Activated T-helper 1 cell treated with anti-CD3 and anti-CD28 coated beads, Interleukin-12 subunit alpha, Interleukin-12 subunit beta, Interleukin-2, Interleukin-4 antibody, amounts not matched to agents 30 ng/mL and 10 ng/mL and 1 ng/mL, durations not matched to agents 14 hours and 24 hours and 36 hours (primary cell): Measurements from ENCODE around the gene HOXC10. TPM values are rescaled to one million over a fixed set of nuclear protein-coding genes. Genes with fewer than 3 reads are reported as not detected.

Source experiments
- DNase-seq: peaks from one replicate; pipeline ENCODE4 v3.0.0; 2021; ENCODE audit warnings: low spot score
- H3K27ac Mint-ChIP-seq: one replicate; pipeline ENCODE4 v1.8.0; 2021; ENCODE audit warnings: mild to moderate bottlenecking, mixed read lengths
- H3K27me3 Mint-ChIP-seq: one replicate; pipeline ENCODE4 v1.8.0; 2022; ENCODE audit warnings: mild to moderate bottlenecking, moderate library complexity, mixed read lengths; ENCODE audit not compliant: insufficient read depth
- H3K36me3 Mint-ChIP-seq: one replicate; pipeline ENCODE4 v1.8.0; 2021; ENCODE audit warnings: low read depth, mixed read lengths
- H3K4me1 Mint-ChIP-seq: one replicate; pipeline ENCODE4 v1.8.0; 2021; ENCODE audit warnings: low read depth, mixed read lengths
- H3K4me3 Mint-ChIP-seq: one replicate; pipeline ENCODE4 v1.8.0; 2021; ENCODE audit warnings: mild to moderate bottlenecking, moderate library complexity, mixed read lengths
- H3K9me3 Mint-ChIP-seq: one replicate; pipeline ENCODE4 v1.8.0; 2021; ENCODE audit warnings: mixed read lengths
- intact Hi-C: fragments of 100-400 bp; cut with micrococcal nuclease; formaldehyde crosslinking; loops from one replicate; pipeline ENCODE4 v1.15.1; 2024
- total RNA-seq: library from RNA; stranded (reverse); gene quantifications from 2 replicates; pipeline ENCODE4 v1.2.3, GENCODE V29; 2022

The HOXC10 gene
- total RNA-seq, 1 donor from 2014 or later = not detected

GRCh38 chr12:53963434-53964314 is 21.3 kb upstream of the HOXC10 start:
- Mint-ChIP-seq H3K27ac (peak overlapping the region; percentile 14), H3K4me1 (peaks cover 6% of the 10 kb centered on the region), H3K4me3 (no peak overlapping the region), H3K27me3 (peaks cover 88% of the 10 kb centered on the region), H3K9me3 (no peaks in the 10 kb centered on the region), H3K36me3 (no peaks in the 10 kb centered on the region)
- DNase-seq = no peak
- intact Hi-C loops = loop anchor here (2.0 kb wide), 1 partner anchor 33 kb away; no protein-coding TSS in a partner anchor

- no peak for DNase-seq
- H3K4me1 Mint-ChIP-seq = peaks cover 6% of the 10 kb centered on the region
- peaks cover 90% of the 10 kb centered on the region for H3K27me3 Mint-ChIP-seq
- no peak overlapping the region for H3K27ac Mint-ChIP-seq
- H3K4me3 Mint-ChIP-seq = no peak overlapping the region
- H3K36me3 Mint-ChIP-seq = no peaks in the 10 kb centered on the region
- intact Hi-C loops = no loop called here
- no peaks in the 10 kb centered on the region for H3K9me3 Mint-ChIP-seq
These were observed 20.6 kb upstream of the HOXC10 start for GRCh38 chr12:53964315-53964713.

GRCh38 chr12:53965281-53966084 is 19.5 kb upstream of the HOXC10 start:
- H3K4me1 Mint-ChIP-seq = peaks cover 6% of the 10 kb centered on the region
- no peak for DNase-seq
- H3K27me3 Mint-ChIP-seq = peaks cover 90% of the 10 kb centered on the region
- H3K4me3 Mint-ChIP-seq = no peak overlapping the region
- H3K27ac Mint-ChIP-seq = peak overlapping the region; percentile 30
- no peaks in the 10 kb centered on the region for H3K9me3 Mint-ChIP-seq
- no peaks in the 10 kb centered on the region for H3K36me3 Mint-ChIP-seq
- intact Hi-C loops = loop anchor here (2.0 kb wide), 1 partner anchor 15 kb away; no protein-coding TSS in a partner anchor

- Mint-ChIP-seq H3K36me3 (no peaks in the 10 kb centered on the region), H3K27ac (no peak overlapping the region), H3K4me3 (no peak overlapping the region), H3K9me3 (no peaks in the 10 kb centered on the region), H3K27me3 (peaks cover 93% of the 10 kb centered on the region), H3K4me1 (peaks cover 6% of the 10 kb centered on the region)
- intact Hi-C loops = loop anchor here (2.0 kb wide), 1 partner anchor 15 kb away; no protein-coding TSS in a partner anchor
- DNase-seq = no peak
These were observed 18.9 kb upstream of the HOXC10 start for GRCh38 chr12:53966085-53966384.

- Mint-ChIP-seq H3K27me3 (peaks cover 97% of the 10 kb centered on the region), H3K9me3 (no peaks in the 10 kb centered on the region), H3K27ac (no peak overlapping the region), H3K4me1 (peaks cover 6% of the 10 kb centered on the region), H3K36me3 (no peaks in the 10 kb centered on the region), H3K4me3 (no peak overlapping the region)
- intact Hi-C loops = loop anchor here (2.0 kb wide), 1 partner anchor 14 kb away; no protein-coding TSS in a partner anchor
- DNase-seq = no peak
These were observed 18.4 kb upstream of the HOXC10 start for GRCh38 chr12:53966385-53967133.

- intact Hi-C loops = loop anchor here (2.0 kb wide), 1 partner anchor 13 kb away; no protein-coding TSS in a partner anchor
- DNase-seq = no peak
- H3K4me1 Mint-ChIP-seq = peaks cover 6% of the 10 kb centered on the region
- H3K27me3 Mint-ChIP-seq = peaks cover 99% of the 10 kb centered on the region
- H3K9me3 Mint-ChIP-seq = no peaks in the 10 kb centered on the region
- H3K36me3 Mint-ChIP-seq = no peaks in the 10 kb centered on the region
- no peak overlapping the region for H3K27ac Mint-ChIP-seq
- no peak overlapping the region for H3K4me3 Mint-ChIP-seq
These were observed 17.5 kb upstream of the HOXC10 start for GRCh38 chr12:53967421-53967925.

GRCh38 chr12:53968214-53969127 is 16.5 kb upstream of the HOXC10 start:
- H3K9me3 Mint-ChIP-seq = no peaks in the 10 kb centered on the region
- H3K36me3 Mint-ChIP-seq = peaks cover 3% of the 10 kb centered on the region
- no peak overlapping the region for H3K4me3 Mint-ChIP-seq
- intact Hi-C loops = no loop called here
- H3K27me3 Mint-ChIP-seq = peaks cover 99% of the 10 kb centered on the region
- no peak for DNase-seq
- peaks cover 13% of the 10 kb centered on the region for H3K4me1 Mint-ChIP-seq
- no peak overlapping the region for H3K27ac Mint-ChIP-seq

- H3K4me1 Mint-ChIP-seq = peaks cover 13% of the 10 kb centered on the region
- peaks cover 93% of the 10 kb centered on the region for H3K27me3 Mint-ChIP-seq
- intact Hi-C loops = no loop called here
- H3K36me3 Mint-ChIP-seq = peaks cover 3% of the 10 kb centered on the region
- H3K4me3 Mint-ChIP-seq = no peak overlapping the region
- H3K27ac Mint-ChIP-seq = no peak overlapping the region
- no peaks in the 10 kb centered on the region for H3K9me3 Mint-ChIP-seq
- DNase-seq = no peak
These were observed 15.2 kb upstream of the HOXC10 start for GRCh38 chr12:53969588-53970259.

- no peak for DNase-seq
- no peak overlapping the region for H3K4me3 Mint-ChIP-seq
- H3K27me3 Mint-ChIP-seq = peaks cover 90% of the 10 kb centered on the region
- no peak overlapping the region for H3K27ac Mint-ChIP-seq
- peaks cover 3% of the 10 kb centered on the region for H3K36me3 Mint-ChIP-seq
- intact Hi-C loops = no loop called here
- no peaks in the 10 kb centered on the region for H3K9me3 Mint-ChIP-seq
- H3K4me1 Mint-ChIP-seq = peaks cover 12% of the 10 kb centered on the region
These were observed 14.5 kb upstream of the HOXC10 start for GRCh38 chr12:53970451-53970850.

GRCh38 chr12:53971129-53971528 is 13.8 kb upstream of the HOXC10 start:
- H3K9me3 Mint-ChIP-seq = no peaks in the 10 kb centered on the region
- peaks cover 5% of the 10 kb centered on the region for H3K36me3 Mint-ChIP-seq
- peaks cover 90% of the 10 kb centered on the region for H3K27me3 Mint-ChIP-seq
- H3K4me3 Mint-ChIP-seq = no peak overlapping the region
- no peak overlapping the region for H3K27ac Mint-ChIP-seq
- intact Hi-C loops = no loop called here
- H3K4me1 Mint-ChIP-seq = peaks cover 15% of the 10 kb centered on the region
- DNase-seq = no peak

- Mint-ChIP-seq H3K27ac (no peak overlapping the region), H3K4me1 (peaks cover 15% of the 10 kb centered on the region)
- intact Hi-C loops = loop anchor here (2.0 kb wide), 1 partner anchor 15 kb away; no protein-coding TSS in a partner anchor
These were observed 13.3 kb upstream of the HOXC10 start for GRCh38 chr12:53971686-53972085.

More at GRCh38 chr12:53971686-53972085, 13.3 kb upstream of the HOXC10 start:
- H3K36me3 Mint-ChIP-seq = peaks cover 5% of the 10 kb centered on the region
- no peak overlapping the region for H3K4me3 Mint-ChIP-seq
- no peak for DNase-seq
- H3K27me3 Mint-ChIP-seq = peaks cover 90% of the 10 kb centered on the region
- H3K9me3 Mint-ChIP-seq = no peaks in the 10 kb centered on the region
